NCI-H524 treated with DMSO at 0.1 percent for 48 hours (cell line): ENCODE results near the gene CRADD.
"Not testable (repeated sequence)": the region's sequence is repeated elsewhere in the genome, so short reads cannot be mapped to it uniquely, and the experiment has no call there.

Experiments
- DNase-seq: peaks from one replicate; lab custom pipeline; 2025; lab: John Stamatoyannopoulos, UW

Gene CRADD

DNA sequence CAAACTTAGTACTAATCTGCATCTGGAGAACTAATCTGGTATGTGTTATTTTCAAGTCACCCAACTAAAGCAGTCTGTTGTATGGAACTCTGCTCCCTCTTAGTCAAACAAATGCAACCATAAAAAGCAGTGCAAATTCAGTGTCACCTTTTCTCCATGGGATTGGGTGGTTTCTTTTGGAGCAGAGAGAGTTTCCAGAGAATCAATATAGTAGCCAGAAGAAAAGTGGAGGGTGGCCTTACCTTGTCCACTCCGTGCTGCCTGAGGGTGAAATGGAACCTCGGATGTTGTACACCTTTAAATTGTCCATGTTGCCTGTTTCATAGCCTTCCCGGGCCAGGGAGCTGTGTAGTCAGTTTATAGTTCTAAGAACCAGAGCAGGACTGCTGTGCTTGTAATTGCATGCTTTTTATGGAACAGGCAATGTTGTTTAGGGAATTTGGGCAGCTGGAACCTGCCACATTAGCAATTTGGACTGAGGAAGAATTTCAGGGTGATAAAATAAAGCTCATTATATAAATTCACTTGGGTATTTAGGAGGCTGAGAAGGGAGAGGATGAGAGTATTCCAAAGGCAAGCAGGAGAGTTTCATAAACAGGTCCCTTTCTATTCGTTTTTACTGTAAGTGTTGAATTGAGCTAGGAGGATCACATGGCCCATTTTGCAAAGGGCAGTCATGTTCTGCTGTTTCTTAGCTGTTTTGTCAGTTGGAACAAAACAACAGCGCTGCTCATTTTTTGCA lies 60.5 kb downstream of the CRADD start:
- DNase-seq = no peak

DNA sequence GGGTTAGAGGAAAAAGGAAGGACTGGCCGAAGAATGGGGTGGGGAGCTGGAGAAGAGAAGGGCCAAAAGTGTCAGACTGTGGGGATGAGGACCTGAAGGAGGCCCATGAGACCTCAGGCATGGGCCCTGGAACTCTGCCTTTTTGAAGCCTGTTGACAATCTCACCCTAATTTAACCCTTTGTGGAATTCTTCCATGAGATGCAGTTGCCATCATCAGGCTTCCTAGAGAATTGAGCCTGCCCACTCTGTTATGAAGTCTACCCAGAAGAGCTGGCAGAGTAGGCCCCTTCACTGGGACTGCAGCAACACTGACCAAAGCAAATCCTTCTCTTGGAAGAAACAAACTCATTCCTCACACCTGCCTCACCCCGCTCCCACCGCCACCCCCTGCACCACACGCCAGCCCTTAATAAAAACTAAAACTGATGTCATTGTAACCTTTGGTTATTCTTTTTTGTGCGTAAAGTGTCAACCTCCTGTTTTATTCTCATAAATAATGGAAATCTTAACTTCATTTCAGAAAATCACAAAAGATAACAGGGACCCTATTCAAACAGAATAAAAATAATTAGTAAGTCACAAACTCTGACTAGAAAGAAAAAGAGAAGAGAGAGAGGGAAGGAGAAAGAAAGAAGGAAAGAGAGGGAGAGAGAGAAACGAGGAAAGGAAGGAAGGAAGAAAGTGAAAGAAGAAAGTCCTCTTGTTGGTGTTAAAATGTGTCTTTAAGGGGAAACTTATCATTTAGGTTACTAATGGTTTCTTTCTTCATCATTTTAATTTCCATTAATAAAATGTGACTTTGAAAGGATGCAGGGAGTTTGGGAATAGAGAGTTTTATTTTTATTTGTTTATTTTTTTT lies 61.3 kb downstream of the CRADD start:
- DNase-seq = no peak

DNA sequence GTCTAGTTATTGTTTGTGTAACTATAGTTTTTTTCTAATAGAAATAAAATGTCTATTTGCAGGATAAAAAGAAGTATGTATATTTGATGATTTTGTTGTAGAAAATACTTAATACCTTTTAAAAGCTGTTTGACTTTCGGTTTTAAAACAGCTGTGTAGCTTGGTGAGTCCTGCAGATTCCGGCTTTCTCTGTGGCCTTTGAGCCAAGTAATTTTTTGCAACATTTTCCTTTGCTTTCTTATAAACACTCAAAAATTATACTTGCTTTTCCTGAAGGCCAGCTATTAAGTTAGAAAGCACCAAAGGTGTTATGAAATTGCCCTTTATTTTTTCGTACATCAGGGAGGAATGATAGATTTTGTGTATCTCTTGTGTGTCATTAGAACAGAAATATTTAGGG lies 63.6 kb downstream of the CRADD start:
- no peak for DNase-seq

GRCh38 chr12:93741659-93742109 lies 64.5 kb downstream of the CRADD start:
- DNase-seq = no peak

DNA sequence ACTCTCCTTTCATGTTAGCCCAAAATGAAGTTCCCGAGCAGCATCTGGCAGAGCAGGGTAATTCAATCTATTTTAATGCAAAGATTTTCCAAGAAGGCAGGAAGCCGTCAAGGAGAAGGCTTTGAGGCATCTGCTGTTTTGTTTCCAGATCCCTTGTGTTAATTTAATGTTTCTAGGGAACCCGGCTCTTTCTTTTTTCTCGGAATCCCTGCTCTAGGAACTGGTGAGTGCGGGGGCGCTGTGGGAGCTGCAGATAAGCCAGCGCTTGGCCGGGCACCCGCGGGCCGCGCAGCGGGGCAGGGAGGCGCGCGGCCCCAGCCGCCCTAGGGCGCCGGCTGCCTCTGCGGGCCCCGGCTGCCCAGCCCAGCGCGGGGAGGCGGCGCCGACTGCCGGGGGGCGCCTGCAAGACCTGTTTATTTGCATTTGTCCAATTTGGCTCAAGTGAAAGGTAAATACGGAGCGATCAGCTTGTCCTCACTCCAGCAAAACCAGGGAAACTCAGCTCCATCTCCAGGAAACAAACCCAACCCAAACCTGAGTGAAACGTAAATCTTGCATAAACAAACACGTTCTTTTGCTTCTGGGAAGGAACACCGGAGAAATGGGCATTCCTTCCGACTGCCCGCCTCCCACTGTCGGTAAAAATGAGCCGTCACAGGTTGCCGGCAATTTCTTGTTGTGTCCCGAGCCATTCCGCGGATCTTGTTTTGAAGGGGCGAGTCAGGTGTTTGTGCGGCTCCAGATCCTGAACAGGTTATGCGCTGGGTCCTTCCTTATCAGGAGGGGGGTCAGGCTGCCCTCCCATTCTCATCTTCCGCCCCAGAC lies 65.1 kb downstream of the CRADD start:
- peak; percentile 21 for DNase-seq

DNA sequence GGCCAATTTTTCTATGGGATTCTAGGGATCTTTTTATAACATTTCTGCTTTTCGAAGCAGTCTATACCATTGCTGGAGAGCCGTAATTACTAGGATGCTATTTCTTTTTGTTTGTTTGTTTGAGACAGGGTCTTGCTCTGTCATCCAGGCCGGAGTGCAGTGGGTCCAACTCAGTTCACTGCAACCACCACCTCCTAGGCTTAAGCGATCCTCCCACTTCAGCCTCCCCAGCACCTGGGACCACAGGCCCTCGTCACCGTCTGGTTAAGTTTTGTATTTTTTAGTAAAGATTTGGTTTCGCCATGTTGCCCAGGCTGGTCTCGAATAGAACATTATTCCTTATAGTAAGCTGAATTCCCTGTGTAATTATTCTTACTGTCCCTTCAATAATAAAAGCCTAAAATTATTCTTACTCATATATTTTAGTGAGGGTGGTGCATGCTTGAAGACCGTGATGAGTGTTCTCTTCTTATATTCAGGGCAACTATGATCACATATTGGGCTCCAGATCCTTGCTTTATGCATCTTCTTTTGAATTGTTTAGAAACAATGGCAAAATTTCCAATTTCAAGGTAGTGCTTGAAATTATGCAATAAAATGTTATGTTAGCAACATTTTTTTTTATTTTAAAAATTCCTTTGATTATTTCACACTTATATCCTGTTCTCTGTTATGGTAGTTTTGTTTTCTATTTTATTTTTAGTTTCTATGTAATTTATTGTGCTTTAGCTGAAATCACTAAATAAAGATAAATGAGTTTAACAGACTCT lies 66.2 kb downstream of the CRADD start:
- DNase-seq = no peak

DNA sequence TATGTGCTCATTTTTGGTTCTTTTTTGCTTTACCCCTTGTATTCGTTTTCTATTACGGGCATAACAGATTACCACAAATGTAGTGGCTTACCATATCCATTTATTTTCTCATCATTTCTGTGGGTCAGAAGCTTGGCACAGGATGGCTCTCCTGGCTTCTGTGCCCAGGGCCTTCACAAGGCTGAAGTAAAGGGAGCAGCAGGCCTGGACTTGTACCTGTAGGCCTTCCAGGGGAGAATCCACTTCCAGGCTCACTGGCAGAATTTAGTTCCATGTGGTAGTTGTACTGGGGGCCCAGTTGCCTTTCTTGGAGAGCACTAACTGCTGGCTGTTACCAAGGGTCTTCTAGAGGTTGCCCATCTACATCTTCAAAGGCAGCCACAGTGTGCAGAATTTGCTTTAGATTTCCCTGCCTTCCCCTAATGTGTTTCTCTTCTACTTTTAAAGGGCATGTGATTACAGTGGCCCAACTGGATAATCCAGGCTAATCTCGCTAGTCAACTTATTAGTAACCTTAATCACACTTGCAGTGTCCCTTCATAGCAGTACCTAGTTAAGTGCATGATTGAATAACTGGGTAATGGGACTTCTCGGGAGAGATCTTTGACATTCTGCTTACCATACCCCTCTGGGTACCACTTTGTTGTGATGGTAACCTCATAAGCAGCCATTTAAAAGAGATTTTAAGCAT lies 67.0 kb downstream of the CRADD start:
- no peak for DNase-seq

- DNase-seq = no peak
Measured at GRCh38 chr12:93745286-93745685, 68.1 kb downstream of the CRADD start.

GRCh38 chr12:93746572-93747168 lies 69.5 kb downstream of the CRADD start:
- DNase-seq = no peak

DNA sequence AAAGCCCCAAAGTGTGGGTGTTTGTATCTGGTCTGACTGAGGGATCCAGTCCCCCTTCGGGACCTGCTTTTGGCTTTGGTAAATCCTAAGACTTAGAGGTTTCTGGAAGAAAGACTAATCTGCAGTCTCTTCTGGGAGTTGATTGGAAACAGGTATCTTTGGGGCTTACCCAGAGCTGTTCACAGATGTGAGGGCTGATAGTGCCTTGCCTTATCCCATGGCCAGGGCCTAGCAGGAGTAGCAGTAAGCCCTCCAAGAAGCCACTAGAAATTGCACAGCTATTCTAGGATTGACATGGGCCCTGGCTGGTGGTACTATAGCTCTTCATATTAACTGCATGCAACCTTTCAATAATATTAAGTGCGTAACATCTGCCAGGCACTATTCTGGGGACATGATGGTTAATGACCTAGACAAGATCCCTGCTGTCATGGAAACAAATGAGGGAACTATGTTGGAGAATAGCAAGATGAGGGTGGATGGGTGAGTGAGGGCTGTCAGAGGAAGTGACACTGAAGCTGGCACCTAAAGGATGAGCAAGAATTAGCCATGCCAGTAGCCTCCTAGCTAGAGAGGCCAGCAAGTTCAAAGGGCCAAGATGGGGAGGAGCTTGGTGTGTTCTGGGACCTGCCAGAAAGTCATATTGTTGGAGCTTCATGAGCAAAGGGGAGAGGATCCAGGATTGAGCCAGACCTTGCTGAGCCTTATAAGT lies 71.7 kb downstream of the CRADD start:
- DNase-seq = peak; percentile 79

GRCh38 chr12:93749515-93749914 lies 72.3 kb downstream of the CRADD start:
- no peak for DNase-seq

- DNase-seq = no peak
Measured at GRCh38 chr12:93750056-93750455, 72.9 kb downstream of the CRADD start.

- DNase-seq = no peak
Measured at GRCh38 chr12:93751864-93752610, 74.9 kb downstream of the CRADD start.

- DNase-seq = no peak
Measured at GRCh38 chr12:93753285-93753684, 76.1 kb downstream of the CRADD start.

DNA sequence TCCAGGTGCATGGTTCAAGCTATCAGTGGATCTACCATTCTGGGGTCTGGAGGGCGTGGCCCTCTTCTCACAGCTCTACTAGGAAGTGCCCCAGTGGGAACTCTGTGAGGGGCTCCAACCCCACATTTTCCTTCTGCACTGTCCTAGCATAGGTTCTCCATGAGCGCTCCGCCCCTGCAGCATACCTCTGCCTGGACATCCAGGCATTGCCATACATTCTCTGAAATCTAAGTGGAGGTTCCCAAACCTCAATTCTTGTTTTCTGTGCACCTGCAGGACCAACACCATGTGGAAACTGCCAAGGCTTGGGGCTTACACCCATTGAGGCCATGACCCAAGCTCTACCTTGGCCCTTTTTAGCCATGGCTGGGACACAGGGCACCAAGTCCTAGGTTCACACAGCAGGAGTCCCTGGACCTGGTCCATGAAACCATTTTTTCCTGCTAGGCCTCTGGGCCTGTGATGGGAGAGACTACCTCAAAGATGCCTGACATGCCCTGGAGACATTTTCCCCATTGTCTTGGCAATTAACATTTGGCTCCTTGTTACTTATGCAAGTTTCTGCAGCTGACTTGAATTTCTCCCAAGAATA lies 76.8 kb downstream of the CRADD start:
- DNase-seq = no peak

DNA sequence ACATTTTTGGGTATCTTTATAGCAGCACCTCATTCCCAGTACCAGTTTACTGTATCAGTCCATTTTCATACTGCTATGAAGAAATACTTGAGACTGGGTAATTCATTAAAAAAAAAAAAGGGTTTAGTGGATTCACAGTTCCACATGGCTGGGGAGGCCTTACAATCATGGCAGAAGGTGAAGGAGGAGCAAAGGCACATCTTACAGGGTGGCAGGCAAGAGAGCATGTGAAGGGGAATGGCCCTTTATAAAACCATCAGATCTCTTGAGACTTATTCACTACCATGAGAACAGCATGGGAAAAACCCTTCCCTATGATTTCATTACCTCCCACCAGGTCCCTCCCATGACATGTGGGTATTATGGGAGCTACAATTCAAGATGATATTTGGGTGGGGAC lies 77.7 kb downstream of the CRADD start:
- DNase-seq = not testable (repeated sequence)

DNA sequence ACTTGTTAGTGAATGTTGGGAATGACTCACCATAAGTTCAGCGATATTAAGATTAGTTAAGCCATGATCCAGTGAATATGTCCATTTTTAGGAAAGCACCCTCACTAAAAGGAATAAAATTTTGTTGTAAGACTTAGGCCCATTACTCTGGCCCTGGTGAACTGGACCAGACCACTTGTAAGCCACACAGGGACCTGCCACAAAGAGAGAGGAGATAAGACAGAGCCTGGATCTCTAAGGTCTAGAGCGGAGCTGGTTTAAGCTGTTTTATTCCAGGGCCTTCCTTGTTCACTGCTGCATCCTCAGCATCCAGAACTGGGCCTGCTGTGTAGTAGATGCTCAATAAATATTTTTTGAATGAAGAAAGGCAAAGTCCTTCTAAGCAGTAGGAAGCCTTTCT lies 79.1 kb downstream of the CRADD start:
- no peak for DNase-seq

GRCh38 chr12:93757792-93758694 lies 80.9 kb downstream of the CRADD start:
- DNase-seq = no peak
